ENCODE measurements around the gene PAQR6.

- TF ChIP-seq CTCF (IDR thresholded peaks at IDR 0.05) (no peak), POLR2A (IDR thresholded peaks at IDR 0.05) (no peak)
These were observed 53.6 kb downstream of the PAQR6 start for GRCh38 chr1:156194300-156194652.

All from thyroid gland (tissue), 4 donors.